Hematopoietic multipotent progenitor cell treated with erythropoietin and hydrocortisone succinate and interleukin-3 and kit ligand, for 6 days (in vitro differentiated cells): ENCODE data around the gene TUBB4A.
A peak's percentile ranks its signal among the peaks of the same experiment; 100 is the strongest.
"Not testable (repeated sequence)": the region's sequence is repeated elsewhere in the genome, so short reads cannot be mapped to it uniquely, and the experiment has no call there.

Experiments
- DNase-seq: peaks from one replicate; pipeline ENCODE4 v3.0.0-alpha.2; 2015

The TUBB4A gene

DNA sequence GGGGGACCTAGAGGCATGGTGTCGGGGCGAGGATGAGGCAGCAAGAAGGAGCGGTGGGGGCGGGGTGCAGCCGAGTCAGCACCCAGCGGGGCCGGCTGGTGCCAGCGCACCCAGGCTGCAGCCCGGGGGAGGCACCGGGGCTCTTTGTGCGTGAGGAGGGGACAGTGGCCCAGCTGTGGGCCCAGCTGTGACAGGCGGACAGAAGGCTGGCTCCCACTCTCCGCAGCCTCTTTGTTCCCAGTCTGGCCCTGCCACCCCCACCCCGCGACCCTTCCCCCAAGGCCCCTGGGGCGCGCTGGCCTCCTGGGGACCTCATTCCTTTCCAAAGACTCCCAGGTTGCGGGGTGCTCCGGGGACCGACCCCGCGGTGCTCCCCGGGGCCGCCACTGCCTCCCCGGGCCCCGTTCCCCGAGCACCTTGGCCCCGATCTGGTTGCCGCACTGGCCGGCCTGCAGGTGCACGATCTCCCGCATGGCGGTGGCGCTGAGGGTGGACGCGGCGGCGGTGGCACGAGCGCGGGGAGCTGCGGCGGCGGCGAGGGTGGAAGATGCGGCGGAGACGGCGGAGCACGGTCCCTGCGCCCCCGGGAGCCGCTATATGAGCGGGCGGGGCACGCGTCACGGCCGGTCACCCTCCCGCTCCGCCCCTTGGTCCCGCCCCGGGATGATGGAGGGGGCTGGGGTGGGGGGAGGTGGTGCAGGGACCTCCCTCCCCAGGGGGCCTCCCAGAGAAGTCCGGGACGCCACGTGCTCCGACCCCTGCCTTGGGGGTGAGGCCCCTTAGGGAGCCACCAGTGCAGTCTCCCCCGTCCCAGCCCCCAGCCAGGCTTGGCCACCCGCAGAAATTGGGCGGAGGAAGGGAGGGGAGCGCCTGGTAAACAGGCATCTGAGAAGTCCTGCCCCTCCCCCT is at the start of gene TUBB4A:
Gene TUBB4A, minus strand, starts transcription at position 570 of the 909 bp plus-strand sequence. Its CDS starts 97 bp downstream, at position 473.
- DNase-seq = no peak

DNA sequence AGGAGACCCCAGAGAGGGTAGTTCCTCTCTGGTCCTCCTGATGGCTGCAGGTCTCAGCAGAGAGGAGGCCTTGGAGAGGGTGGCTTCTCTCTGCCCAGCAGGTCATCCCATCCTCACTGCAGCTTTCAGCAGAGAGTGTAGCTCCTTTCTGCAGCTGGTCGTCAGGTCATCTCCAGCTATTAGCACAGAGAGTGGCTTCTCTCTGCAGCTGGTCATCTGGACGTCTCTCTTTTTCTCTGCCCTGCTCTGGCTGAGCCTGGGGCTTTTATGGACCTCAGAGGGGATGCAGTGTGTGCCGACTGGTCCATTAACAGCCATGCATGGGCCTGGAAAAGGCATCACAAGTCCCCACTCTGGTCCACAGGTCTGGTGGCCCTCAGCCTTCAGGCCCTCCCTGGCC is 49.0 kb upstream of the TUBB4A start:
- no peak for DNase-seq

DNA sequence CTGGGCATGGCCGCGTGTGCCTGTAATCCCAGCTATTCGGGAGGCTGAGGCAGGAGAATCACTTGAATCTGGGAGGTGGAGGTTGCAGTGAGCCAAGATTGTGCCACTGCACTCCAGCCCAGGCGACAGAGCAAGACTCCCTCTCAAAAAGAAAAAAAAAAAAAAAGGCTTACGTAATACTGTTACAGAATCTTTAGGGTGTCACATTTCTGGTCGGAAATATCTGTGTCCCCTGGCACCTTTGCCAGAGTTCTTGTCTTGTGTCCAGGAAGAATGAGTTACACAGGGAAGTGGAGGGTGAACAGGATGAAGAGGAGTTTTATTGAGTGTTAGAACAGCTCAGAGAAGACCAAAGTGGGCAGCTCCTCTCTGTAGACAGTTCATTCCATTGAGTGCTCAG is 48.6 kb upstream of the TUBB4A start:
- DNase-seq = not testable (repeated sequence)

DNA sequence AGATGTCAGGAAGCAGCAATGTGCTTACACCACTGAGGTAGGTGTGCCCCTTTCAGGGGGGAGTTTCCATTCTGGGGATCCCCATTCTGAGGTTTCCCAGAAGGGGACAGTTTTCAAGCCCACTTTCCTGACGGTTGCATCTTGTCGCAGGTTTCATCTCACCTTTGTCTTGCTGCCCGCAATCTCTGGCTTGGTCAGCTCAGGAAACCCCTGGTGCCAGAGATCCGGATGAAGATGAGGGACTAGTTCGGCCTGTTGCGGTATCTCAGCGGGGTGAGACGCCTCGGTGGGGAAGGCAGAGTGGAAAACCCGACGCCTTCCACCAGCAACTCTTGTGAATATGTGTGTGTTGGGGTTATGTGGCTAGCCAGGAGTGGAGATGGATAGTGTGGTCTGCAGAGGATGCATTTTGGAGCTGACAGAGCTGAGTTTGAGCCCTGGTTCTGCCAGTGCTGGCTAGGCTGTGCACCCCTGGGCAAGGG is 41.8 kb upstream of the TUBB4A start:
- no peak for DNase-seq

DNA sequence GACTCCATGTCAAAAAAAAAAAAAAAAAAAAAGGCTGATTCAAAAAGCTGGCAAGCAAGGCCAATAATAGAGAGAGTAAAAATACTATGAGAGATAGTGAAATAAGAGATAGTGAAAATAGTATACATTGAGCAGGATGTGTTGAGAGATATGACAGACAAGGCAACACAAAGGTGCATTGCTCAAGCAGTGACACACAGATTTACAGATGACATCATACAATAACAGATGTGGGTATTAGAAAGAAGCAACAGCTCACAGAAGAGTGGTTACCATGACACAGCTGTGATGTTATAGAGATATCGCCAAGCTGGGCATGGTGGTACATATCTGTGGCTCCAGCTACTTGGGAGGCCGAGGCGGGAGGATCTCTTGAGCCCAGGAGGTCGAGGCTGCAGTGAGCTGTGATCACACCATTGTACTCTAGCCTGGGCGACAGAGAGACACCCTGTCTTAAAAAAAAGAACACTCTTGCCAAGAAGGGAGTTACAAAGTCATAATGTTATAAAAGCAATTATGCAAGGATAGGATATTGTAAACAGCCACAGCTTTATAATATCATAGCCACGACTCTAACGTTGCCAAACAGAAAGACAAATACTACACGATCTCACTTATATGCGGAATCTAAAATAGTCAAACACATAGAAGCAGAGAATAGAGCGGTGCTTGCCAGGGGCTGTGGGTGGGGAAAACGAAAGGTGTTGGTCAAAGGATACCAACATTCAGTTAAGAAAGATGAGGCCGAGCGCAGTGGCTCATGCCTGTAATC is 39.0 kb upstream of the TUBB4A start:
- DNase-seq = no peak

DNA sequence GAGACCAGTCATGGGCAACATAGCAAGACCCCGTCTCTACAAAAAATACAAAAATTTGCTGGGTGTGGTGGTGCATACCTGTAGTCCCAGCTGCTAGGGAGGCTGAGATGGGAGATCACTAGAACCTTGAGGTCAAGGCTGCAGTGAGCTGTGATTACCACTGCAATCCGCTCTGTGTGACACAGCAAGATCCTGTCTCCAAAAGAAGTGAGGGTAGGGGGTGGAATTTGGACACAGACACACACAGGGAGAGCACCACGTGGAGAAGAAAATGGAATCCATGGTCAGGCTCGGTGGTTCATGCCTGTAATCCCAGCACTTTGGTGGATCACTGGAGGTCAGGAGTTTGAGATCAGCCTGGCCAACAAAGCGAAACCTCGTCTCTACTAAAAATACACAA is 37.4 kb upstream of the TUBB4A start:
- DNase-seq = no peak

DNA sequence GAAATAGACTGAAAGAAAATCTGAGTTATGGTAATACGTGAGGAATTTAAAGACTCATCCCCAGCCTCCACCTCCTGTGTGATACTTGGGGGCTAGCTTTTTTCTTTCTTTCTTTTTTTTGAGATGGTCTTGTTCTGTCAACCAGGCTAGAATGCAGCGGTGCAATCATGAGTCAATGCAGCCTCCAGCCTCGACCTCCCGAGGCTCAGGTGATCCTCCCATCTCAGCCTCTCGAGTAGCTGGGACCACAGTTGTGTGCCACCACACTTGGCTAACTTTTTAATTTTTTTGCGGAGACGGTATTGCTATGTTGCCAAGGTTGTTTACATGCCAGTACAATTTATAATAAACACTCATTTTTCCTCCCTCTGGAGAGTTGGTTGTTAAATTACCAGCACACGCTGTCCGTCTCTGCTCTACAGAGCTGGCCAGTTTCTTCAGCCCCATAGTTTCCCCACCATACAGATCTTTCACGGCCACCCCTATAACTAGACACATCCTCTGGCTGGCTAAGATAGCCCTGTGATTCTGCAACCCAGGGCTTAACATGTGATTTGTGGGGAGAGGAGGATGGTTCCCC is 33.5 kb upstream of the TUBB4A start:
- no peak for DNase-seq

DNA sequence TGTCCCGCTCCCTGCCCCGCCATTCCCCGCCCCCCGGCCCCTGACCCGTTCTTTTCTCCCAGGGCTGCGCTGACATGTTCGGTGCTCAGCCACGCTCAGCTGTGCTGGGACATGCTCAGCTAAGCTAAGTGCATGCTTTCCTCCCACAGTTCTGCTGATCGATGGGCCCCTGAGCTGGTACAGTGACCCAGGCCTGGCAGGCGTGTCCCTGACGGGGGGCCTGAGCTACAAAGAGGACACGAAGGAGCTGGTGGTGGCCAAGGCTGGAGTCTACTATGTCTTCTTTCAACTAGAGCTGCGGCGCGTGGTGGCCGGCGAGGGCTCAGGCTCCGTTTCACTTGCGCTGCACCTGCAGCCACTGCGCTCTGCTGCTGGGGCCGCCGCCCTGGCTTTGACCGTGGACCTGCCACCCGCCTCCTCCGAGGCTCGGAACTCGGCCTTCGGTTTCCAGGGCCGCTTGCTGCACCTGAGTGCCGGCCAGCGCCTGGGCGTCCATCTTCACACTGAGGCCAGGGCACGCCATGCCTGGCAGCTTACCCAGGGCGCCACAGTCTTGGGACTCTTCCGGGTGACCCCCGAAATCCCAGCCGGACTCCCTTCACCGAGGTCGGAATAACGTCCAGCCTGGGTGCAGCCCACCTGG is 32.5 kb upstream of the TUBB4A start:
- DNase-seq = no peak

DNA sequence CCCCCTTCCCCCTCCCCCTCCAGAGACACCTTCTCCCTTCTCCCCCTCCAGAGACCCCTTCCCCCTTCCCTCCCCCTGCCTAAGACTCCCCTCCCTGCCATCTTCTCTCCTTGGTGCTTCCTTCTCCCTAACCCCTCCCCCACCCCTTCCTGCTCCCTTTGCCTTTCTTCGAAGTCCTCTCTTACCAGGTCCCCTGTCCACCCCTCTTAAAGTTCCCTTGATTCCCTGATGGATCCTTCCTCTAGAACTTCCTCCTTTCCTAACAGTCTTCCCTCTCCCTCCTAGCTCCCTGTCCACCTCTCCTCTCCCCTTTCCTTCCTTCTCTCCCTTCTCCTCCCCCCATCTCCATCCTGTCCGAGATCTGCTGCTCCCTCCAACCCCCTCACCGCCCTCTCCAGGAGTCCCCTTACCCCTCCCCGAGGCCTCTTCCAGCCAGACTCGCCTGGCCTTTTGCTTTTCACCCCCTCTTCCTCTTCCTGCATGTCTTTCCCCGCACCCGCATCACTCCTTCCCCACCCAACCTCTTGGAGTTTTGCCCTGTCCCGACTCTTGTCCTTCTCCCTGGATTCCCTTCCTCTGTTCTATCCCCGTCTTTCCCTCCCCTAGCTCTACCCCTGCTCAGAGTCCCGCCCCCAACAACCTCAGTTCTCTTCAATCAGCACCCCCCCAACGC is 31.8 kb upstream of the TUBB4A start:
- DNase-seq = no peak

DNA sequence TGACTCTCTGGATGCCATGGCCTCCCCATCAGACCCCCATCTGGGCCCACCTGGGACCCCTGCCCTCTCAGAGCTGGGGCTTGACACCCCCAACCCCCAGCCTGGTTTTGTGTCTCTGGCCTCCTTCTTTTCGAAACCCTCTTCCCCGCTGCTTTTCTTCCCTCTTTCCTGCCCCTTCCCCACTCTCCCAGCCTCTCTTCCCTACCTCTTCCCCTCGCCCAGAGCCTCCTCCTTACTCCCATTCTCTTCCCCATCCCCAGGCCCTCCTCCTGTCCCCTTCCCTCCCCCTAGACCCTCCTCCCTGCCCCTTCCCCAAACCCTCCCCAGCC is 30.9 kb upstream of the TUBB4A start:
- DNase-seq = no peak

DNA sequence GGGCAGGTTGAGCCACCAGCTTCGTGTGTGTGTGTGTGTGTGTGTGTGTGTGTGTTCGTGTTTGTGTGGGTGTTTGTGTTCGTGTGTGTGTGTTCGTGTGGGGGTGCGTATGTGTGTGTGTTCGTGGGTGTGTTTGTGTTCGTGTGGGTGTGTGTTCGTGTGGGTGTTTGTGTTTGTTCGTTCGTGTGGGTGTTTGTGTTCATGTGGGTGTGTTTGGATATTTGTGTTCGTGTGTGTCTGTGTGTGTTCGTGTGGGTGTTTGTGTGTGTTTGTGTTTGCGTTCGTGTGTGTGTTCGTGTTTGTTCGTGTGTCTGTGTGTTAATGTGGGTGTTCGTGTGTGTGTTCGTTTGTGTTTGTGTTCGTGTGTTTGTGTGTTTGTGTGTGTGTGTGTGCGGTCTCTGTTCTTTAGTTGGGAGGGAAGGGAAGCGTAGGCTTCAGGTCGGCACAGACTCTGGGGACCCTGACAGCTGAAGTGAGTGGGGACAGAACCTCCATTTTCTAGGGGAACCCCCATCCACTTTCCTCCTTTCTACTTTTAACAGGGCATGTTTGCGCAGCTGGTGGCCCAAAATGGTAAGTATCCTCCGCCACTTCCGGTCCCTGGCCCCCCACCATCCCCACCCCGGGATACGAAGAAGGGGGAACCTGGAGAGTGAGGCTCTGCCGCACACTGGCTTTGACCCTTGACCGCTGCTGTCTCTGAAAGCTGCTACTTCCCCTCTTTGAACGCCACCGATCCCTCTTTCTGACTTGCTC is 30.3 kb upstream of the TUBB4A start:
- peak; percentile 63 for DNase-seq

DNA sequence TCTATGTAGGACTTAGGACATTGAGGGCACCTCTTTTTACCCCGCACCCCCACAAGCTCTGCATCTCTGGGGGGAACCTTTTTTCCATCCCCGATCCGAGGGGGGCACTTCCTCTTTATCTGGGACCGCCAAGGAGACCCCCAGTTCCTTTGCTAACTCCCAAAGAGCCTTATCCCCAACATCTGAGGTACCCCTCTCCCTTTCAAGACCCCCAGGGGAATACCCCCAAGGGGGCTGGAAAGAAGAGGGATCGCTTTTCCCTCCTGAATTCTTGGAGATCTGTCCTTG is 29.8 kb upstream of the TUBB4A start:
- peak; percentile 34 for DNase-seq

DNA sequence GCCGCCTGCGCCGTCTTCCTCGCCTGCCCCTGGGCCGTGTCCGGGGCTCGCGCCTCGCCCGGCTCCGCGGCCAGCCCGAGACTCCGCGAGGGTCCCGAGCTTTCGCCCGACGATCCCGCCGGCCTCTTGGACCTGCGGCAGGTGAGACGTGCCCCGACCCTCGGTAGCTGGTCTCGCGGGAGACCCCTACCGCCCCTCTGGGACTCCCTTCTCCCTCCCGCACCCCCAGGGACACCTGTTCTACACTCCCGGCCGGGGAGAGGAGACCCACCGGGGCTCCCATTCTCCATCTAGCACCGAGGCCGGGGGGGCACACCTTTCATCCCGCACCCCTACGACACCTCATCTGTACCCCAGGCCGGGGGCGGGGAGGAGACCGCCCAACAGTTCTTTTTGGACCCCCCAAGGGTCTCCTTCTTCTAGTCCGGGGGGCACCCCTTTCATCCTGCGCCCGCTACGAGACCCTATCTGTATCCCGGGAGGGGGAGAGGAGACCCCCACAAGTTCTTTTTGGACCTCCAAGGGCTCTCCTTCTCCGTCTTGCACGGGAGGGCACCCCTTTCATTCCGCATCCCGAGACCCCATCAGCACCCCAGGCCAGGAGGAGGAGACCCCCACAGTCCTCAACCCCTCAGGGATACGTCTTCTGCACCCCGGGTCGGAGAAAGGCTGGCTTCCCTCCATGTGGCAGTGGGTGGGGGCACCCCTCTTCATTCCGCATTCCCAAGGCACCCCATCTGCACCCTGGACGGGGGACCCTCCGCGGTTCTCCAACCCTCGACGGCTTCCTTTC is 29.2 kb upstream of the TUBB4A start:
- DNase-seq = peak; percentile 26

DNA sequence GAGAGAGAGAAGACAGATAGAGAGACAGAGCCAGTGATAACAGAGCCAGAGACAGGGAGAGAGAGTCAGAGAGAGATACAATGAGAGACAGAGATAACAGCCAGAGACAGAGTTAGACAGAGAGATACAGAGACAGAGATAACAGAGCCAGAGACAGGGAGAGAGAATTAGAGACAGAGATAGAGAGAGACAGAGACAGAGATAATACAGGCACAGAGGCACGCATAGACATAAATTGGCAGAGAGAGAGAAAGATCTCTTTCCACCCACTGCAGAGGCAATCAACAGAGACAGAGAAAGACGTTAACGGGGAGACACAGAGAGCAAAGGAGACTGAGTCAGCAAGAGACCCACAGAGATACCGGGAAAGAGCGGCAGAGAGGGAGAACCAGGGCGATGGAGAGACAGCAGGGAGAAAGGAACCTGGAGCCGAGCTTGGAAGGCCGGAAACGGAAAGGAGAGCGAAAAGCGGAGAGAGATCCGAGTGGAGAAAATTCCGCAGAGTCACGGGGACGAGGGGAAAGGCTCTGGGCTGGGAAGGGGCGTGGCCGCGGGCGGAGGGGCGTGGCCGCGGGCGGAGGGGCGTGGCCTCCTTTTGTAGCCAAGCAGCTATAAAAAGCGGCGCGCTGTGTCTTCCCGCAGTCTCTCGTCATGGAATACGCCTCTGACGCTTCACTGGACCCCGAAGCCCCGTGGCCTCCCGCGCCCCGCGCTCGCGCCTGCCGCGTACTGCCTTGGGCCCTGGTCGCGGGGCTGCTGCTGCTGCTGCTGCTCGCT is 28.5 kb upstream of the TUBB4A start, which contains the start of gene TNFSF9:
Gene TNFSF9, plus strand, starts transcription at position 641 of the 777 bp plus-strand sequence. Its CDS starts 11 bp downstream, at position 652.
- peak; percentile 94 for DNase-seq

DNA sequence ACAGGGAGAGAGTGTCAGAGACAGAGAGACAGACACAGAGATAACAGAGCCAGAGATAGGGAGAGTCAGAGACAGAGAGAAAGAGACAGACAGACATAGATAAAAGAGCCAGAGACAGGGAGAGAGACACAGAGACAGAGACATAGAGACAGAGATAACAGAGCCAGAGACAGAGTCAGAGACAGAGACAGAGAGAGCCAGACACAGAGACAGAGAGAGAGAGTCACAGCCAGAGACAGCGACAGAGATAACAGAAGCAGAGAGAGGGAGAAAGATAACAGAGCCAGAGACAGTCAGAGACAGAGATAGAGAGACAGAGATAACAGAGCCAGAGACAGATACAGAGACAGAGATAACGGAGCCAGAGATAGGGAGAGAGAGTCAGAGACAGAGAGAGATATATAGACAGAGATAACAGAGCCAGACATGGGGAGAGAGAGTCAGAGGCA is 27.9 kb upstream of the TUBB4A start:
- DNase-seq = no peak

DNA sequence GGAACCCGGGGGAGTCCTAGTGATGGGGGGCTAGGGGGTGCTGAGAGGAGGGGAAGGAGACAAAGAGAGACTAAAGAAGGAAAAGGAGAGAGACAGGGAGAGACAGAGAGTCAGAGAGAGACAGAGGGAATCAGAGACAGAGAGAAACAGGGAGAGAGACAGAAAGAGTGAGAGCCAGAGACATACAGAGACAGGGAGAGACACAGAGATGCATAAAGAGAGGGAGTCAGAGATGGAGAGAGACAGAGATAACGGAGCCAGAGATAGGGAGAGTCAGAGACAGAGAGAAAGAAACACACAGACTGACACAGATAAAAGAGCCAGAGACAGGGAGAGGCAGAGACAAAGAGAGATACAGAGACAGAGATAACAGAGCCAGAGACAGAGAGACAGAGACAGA is 27.2 kb upstream of the TUBB4A start:
- no peak for DNase-seq

DNA sequence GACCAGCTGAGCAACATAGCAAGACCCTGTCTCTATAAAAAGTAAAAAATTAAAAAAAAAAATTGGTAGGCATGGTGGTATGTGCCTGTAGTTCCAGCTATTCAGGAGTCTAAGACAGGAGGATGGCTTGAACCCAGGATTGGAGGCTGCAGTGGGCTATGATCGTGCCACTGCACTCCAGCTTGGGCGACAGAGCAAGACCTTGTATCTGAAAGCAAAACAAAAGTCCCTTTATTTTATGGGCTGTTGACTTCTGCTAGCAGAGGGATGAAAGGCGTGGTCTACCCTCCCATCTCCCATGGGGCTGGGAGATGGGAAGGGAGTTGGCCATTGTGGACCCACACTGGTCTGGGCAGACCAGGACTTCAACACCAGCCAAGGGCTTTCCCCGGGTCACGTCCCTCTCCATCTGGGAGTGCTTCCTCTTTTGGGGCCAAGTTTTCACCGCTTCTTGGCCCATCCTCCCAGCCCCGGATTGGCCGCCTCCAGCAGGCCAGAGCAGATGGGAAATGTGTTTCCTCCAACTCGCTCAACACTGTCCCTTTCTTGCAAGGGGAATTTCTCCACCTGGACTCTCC is 26.5 kb upstream of the TUBB4A start:
- peak; percentile 64 for DNase-seq

DNA sequence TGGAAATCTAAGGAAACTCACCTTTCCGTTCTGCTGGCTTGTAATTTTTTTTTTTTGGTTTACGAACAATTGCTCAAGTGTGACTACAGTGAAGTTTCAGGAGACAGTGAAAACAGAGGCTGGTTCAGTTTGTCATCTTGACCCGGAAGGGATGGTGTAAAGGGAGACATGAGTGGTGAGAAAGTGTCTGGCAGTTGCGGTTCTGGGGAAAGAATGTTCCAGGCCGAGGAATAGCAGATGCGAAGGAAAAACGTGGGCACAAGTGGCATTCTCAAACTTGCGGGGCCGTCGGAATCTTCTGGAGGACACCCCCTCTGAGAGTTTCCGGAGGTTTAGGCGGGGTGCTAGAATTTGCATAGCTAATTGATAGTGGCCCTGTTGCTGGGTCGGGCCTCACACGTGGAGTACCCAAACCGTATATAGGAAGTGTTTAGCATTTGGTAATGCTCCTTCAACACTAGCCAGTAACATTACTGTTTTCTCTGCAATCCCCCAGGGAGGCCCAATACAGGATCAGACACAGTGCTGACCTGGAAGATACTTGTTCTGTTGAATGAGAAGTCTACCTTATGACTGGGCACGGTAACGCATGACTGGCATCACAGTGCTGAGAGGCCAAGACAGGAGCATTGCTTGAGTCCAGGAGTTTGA is 25.9 kb upstream of the TUBB4A start:
- no peak for DNase-seq

DNA sequence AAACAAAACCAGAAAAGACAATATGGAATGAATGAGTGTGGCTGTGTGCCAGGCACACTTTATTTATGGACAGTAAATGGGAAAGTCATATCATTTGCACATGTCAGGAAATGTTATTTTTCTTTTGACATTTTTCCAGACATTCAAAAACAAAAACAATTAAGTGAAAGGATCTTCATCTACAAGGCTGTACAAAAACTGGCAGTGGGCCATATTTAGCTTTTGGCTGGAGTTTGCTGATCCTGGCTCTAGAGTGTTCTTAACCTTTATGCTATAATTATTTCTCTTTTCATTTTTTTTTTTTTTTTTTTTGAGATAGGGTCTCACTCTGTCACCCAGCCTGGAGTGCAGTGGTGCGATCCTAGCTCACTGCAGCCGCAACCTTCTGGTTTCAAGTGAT is 22.2 kb upstream of the TUBB4A start:
- DNase-seq = peak; percentile 55
